Hair follicle dermal papilla cell (primary cell): ENCODE data around the gene SYT9. TPM values are rescaled to one million over a fixed set of nuclear protein-coding genes. Genes with fewer than 3 reads are reported as not detected.

ENCODE experiments used
- small RNA-seq: library from RNA; depleted of rRNA; stranded (forward); fragments of <200 nt; gene quantifications from one replicate; pipeline ENCODE3, GENCODE V24; 2012
- total RNA-seq: library from RNA; depleted of rRNA; stranded (reverse); fragments of >200 nt; gene quantifications from 2 replicates; pipeline ENCODE4 v1.2.3, GENCODE V29; 2012

Gene SYT9, protein sequence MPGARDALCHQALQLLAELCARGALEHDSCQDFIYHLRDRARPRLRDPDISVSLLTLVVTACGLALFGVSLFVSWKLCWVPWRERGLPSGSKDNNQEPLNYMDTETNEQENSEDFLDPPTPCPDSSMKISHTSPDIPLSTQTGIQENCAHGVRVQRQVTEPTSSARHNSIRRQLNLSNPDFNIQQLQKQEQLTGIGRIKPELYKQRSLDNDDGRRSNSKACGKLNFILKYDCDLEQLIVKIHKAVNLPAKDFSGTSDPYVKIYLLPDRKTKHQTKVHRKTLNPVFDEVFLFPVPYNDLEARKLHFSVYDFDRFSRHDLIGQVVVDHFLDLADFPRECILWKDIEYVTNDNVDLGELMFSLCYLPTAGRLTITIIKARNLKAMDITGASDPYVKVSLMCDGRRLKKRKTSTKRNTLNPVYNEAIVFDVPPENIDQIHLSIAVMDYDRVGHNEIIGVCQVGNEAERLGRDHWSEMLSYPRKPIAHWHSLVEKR
- 0.12 and 0.32 TPM in 2 replicates for total RNA-seq

DNA sequence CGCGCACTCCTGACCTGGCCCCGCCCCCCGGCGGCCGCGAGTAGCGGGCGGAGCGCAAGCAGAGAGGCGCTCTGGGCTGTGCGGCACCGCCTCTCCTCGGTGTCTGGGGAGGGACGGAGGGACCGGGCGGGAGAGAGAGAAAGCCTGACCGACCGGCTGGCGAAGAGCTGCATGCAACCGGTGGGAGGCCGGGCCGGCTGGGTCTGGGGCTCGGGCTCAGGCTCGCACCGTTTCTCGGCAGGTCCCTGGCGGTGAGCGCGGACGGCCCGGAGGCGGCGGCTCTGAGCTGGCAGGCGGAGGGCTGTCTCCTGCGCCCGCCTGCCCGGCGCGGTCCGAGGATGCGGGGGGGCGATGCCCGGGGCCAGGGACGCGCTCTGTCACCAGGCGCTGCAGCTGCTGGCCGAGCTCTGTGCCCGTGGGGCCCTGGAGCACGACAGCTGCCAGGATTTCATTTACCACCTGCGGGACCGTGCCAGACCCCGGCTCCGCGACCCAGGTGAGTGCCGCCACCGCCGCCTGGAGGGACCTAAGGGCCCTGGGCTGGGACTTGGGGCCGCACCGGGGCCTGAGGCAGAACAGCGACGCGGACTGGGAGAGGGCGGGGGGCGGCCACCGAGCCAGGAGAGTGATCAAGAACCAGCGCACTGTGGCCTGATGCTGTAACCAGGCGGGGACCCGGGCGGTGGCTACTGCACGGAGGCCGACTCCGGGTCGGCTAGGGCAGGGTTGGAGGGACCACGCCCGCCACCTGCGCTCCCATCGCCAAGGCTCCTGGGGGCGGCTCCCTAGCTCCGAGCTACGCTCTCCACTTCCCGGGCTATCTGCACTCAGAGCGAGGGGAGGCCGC is at the start of gene SYT9:
TSS of gene SYT9 (plus strand) at position 69 of the 847 bp plus-strand sequence. CDS start at position 352, 283 bp downstream.

DNA sequence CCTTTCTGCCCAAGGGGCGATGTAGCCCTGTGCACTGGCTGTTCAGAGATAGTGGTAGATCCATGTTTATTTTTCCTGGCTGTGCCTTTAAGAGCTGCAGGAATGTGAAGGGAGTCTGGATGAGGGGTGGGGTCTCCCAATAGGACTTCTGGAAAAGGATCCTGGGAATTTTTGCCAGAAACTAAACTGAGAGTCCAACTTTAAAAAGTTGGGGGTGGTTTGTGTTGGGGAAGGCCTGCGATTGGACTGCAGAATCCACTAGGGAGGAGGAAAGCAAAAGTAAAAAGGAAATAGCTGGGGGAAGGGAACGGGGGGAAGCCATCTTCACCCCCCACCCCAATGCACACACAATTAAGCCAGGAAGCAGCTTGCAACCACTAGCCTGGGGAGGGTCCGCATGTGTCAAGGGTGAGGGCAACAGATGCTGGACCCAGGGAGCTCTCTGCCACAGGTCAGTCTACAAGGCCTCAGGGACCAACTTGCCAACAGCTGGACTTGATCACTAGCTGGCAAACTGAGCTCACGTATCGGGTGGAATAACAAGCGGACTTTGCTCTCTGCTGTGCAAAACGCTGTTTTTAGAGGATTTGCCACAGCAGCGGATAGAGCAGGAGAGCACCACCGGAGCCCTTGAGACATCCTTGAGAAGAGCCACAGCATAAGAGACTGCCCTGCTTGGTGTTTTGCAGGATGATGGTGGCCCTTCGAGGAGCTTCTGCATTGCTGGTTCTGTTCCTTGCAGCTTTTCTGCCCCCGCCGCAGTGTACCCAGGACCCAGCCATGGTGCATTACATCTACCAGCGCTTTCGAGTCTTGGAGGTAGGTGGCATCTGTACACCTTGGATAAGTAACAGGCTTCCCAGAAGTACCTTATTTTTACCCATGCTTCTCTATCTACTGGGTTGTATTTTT is 233.7 kb downstream of the SYT9 start, which contains the start of gene OLFML1:
TSS of gene OLFML1 (plus strand) at position 321 of the 912 bp plus-strand sequence. CDS start at position 691, 370 bp downstream.

DNA sequence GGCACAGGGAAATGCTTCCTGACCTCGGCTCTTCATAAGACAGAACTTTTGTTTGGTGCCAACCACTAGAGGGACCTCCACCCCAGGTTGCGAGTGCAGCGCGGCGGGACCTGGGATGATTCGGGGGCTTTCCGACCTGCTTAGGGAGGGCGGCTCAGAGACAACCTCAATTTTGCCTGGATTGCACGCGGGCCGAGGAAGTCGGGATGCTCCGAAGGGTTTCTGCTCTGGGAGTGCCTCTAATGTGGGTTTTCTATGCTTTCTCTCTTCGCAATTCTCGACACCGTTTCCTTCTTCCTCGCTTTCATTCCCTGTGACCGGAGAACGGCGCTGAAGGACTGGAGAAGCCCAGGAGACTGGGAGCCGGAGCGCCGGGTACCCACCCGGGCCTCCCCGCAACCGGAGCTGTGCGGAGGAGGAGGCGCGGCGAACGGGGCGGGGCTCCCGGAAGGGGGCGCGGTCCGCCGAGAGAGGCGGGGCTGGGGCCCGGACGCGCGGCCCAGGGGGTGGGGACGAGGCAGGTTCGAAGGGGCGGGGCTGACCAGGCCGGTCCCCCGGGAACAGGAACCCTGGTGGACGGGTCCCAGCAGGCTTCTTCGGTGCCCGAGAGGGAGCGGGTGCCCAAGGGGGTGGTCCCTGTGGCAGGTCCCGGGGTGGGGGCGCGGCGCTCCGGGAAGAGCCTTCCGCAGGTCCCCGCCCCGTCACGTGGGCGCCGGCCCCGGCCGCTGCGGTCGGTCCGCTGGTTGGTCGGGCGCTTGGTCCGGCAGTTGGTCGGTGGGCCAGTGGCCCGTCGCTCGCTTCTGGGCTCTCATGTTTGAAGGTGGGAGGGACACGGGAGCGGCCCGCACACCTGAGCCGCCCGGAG is 261.8 kb downstream of the SYT9 start, which contains the start of gene PPFIBP2:
TSS of gene PPFIBP2 (plus strand) at position 766 of the 865 bp plus-strand sequence. CDS start 35,477 bp downstream, outside the sequence.

Small RNA genes lying within 50 kb of the gene (small RNA-seq; reads per million reads assigned to genes)
- not detected for gene MIR302E

Other genes with a start within 250 kb of the SYT9 start
- 2.1 and 4.7 TPM in 2 replicates for gene ZNF214, start 231.6 kb upstream of the SYT9 start, total RNA-seq
- gene NLRP14, start 231.4 kb upstream of the SYT9 start, total RNA-seq = 0.16 and 0.24 TPM in 2 replicates
- 0.16 TPM in 1 of 2 replicates, not detected in the other for gene RBMXL2, start 162.9 kb upstream of the SYT9 start, total RNA-seq
- 39.2 and 53.5 TPM in 2 replicates for gene OLFML1, start 233.6 kb downstream of the SYT9 start, total RNA-seq